Measurements from ENCODE around the gene FCHSD2.
A peak's percentile ranks its signal among the peaks of the same experiment; 100 is the strongest.

The FCHSD2 gene

DNA sequence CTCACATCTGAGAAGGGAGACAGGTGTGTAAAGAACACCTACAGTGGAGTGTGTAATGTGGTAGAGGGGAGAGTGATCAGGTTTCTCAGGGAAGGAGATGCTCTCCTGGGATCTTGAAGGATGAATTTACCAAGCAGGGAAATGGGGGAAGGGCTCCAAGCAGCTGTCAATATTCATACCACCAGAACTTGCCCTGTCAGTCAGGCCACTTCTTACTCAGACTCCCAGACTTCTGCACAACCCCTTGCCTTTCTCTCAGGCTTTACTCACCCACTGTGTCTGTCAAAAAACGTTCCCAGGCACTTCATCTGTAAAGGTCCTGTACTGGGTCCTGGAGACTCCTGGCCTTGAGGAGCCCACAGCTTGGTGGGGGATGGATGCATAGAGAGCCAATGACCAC lies 14.0 kb upstream of the FCHSD2 start:
- H3K36me3 ChIP-seq (ENCODE audit: control insufficient read depth, insufficient read depth, low read length) = no peaks in the 10 kb centered on the region
- H3K4me3 ChIP-seq (ENCODE audit: low read length) = no peak overlapping the region
- no peaks in the 10 kb centered on the region for H3K27me3 ChIP-seq (ENCODE audit: control insufficient read depth, insufficient read depth, low read length)
- no peaks in the 10 kb centered on the region for H3K4me1 ChIP-seq (ENCODE audit: control insufficient read depth, insufficient read depth, low read length)
- no peak overlapping the region for H3K9ac ChIP-seq (ENCODE audit: low read length)
- no peaks in the 10 kb centered on the region for H3K9me3 ChIP-seq (ENCODE audit: control insufficient read depth, low read length)

DNA sequence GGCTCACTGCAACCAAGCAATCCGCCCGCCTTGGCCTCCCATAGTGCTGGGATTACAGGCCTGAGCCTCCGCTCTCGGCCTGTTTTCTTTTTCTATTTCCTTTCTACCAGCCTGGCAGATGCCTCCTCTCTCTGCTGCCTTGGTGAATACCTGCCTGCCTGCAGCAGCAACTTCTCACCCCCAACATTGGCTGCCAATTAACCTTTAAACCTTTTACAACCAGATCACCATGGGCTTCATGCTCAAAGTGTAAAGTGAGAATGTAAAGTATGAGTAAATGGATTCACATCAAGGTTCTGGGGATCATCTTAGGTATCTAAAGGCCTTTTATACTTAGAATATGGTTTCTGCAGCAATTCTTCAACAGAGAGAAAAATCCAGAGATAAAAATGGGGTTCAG lies 13.0 kb upstream of the FCHSD2 start:
- no peak overlapping the region for H3K9ac ChIP-seq (ENCODE audit: low read length)
- H3K27me3 ChIP-seq (ENCODE audit: control insufficient read depth, insufficient read depth, low read length) = no peaks in the 10 kb centered on the region
- no peaks in the 10 kb centered on the region for H3K36me3 ChIP-seq (ENCODE audit: control insufficient read depth, insufficient read depth, low read length)
- no peak overlapping the region for H3K4me3 ChIP-seq (ENCODE audit: low read length)
- H3K4me1 ChIP-seq (ENCODE audit: control insufficient read depth, insufficient read depth, low read length) = no peaks in the 10 kb centered on the region
- no peaks in the 10 kb centered on the region for H3K9me3 ChIP-seq (ENCODE audit: control insufficient read depth, low read length)

DNA sequence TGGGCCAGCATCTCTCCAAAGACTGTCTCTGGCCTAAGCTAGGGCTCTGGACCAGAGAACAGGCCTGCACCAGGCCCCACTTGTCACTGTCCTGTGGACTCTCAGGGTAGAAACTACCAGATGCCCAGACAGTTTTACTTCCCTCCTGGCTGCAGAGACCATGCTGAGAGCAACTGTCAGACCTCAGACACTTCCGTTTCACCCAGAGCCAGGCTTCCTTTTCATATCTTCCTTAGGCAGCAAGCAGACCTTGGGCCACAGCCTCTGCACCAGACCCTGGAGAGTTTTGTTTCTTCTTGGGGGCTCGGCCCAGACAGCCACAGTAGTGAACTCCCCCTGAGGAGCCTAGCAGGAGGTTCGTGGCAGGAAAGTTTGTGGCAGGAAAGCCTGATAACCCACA lies 12.1 kb upstream of the FCHSD2 start:
- H3K9me3 ChIP-seq (ENCODE audit: control insufficient read depth, low read length) = no peaks in the 10 kb centered on the region
- H3K9ac ChIP-seq (ENCODE audit: low read length) = no peak overlapping the region
- no peaks in the 10 kb centered on the region for H3K4me1 ChIP-seq (ENCODE audit: control insufficient read depth, insufficient read depth, low read length)
- no peak overlapping the region for H3K4me3 ChIP-seq (ENCODE audit: low read length)
- no peaks in the 10 kb centered on the region for H3K27me3 ChIP-seq (ENCODE audit: control insufficient read depth, insufficient read depth, low read length)
- H3K36me3 ChIP-seq (ENCODE audit: control insufficient read depth, insufficient read depth, low read length) = no peaks in the 10 kb centered on the region

DNA sequence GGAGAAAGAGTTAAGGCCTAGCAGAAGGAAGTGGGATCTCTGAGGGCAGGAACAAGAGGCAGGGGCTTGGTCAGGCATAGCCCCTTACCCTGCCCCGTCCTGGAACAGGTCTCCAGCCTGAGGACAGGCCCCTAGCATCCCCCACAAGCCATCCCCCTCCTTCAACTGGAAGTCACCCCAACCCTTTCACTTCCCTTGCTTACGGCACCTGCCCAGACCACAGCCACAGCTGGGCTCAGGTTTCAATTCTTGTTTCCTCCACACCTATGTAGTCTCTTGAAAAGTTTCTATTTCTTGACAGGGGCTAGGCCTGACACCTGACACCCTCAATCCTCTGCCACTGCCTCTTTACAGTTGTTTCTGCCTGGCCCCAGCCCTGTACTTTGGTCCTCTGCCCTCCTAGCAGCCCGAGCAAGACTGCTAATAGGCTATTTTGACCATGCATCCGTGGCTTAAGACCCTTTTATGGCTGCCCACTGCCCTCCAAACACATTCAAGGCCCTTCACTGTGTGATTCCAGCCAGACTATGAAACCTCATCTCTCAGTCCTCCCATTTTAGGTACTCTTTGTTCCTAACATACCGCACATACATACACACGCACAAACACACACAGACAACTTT lies 10.9 kb upstream of the FCHSD2 start:
- Histone ChIP-seq H3K4me1 (ENCODE audit: control insufficient read depth, insufficient read depth, low read length) (peaks cover 2% of the 10 kb centered on the region), H3K4me3 (ENCODE audit: low read length) (no peak overlapping the region), H3K9ac (ENCODE audit: low read length) (no peak overlapping the region), H3K9me3 (ENCODE audit: control insufficient read depth, low read length) (no peaks in the 10 kb centered on the region), H3K36me3 (ENCODE audit: control insufficient read depth, insufficient read depth, low read length) (no peaks in the 10 kb centered on the region), H3K27me3 (ENCODE audit: control insufficient read depth, insufficient read depth, low read length) (no peaks in the 10 kb centered on the region)

DNA sequence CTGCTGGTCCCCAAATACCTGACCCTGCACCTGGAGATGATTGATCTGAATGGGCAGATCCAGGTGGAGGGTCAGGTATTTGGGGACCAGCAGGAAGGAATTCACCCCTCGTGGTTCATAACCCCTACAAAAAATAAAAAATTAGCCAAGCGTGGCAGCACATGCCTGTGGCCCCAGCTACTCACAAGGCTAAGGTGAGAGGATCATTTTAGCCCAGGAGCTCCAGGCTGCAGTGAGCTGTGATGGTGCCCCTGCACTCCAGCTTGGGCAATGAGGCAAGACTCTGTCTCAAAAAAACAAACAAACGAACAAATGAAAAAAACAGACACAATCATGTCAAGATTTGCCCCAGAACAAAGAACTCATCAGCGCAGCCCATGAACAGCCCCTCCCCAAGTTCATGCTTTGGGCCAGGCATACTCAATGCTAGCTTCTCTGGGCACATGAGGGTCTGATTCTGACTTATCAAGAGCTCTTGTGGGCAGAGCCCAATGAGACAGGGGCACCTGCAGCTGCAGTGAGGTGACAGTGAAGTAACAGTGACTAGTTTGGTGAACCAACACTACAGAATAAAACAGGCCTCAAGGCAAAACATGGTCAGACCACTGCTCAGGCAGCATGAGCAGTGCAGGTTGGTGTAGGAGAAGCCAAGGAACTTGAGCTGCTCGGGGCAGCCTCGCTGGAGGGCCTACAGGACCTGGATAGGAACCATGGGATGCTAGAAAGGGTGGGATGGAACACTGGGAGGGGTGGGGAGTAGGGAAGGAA lies 10.2 kb upstream of the FCHSD2 start:
- Histone ChIP-seq H3K9ac (ENCODE audit: low read length) (no peak overlapping the region), H3K27me3 (ENCODE audit: control insufficient read depth, insufficient read depth, low read length) (no peaks in the 10 kb centered on the region), H3K9me3 (ENCODE audit: control insufficient read depth, low read length) (no peaks in the 10 kb centered on the region), H3K36me3 (ENCODE audit: control insufficient read depth, insufficient read depth, low read length) (no peaks in the 10 kb centered on the region), H3K4me3 (ENCODE audit: low read length) (no peak overlapping the region), H3K4me1 (ENCODE audit: control insufficient read depth, insufficient read depth, low read length) (peaks cover 7% of the 10 kb centered on the region)

DNA sequence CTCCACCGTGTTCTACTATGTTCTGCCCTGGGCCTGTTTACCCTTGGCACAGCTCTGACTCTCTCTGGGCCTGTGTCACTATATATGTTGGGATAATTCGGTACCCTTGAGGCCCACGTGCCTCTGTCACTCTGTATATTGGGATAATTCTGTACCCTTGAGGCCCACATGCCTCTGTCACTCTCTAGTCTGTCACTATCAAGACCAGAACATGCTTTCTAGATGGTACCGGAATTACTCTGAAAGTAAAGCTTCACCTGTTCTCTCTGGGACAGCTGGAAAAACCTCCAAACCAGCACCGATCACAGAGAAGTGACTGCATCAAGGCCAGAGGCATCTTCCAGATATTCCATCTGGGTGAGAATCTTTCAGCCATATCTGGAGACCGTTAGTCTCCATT lies 9.3 kb upstream of the FCHSD2 start:
- H3K36me3 ChIP-seq (ENCODE audit: control insufficient read depth, insufficient read depth, low read length) = no peaks in the 10 kb centered on the region
- no peak overlapping the region for H3K4me3 ChIP-seq (ENCODE audit: low read length)

DNA sequence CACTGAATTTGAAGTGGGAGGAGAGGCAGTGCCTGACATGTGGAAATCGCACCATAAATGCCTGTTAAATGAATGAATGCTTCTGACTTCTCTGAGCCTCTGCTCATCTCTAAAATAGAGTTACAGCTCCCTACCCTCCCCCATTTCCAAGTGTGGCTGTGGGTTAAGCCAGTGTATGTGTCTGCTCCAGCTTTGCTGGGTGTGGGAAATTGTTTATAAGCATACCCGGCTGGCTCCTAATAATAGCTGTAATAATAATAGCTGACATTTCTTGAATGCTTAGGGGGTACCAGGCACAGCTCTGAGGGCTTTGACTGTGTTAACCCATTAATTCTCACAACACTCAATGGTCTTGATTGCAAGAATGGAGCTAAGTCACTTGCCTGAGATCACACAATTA lies 7.0 kb upstream of the FCHSD2 start:
- H3K9me3 ChIP-seq (ENCODE audit: control insufficient read depth, low read length) = no peaks in the 10 kb centered on the region
- no peak overlapping the region for H3K4me3 ChIP-seq (ENCODE audit: low read length)
- H3K36me3 ChIP-seq (ENCODE audit: control insufficient read depth, insufficient read depth, low read length) = no peaks in the 10 kb centered on the region
- H3K9ac ChIP-seq (ENCODE audit: low read length) = no peak overlapping the region
- H3K27me3 ChIP-seq (ENCODE audit: control insufficient read depth, insufficient read depth, low read length) = no peaks in the 10 kb centered on the region
- peaks cover 7% of the 10 kb centered on the region for H3K4me1 ChIP-seq (ENCODE audit: control insufficient read depth, insufficient read depth, low read length)

More for the DNA sequence above, 9.3 kb upstream of the FCHSD2 start:
- H3K4me1 ChIP-seq (ENCODE audit: control insufficient read depth, insufficient read depth, low read length) = peaks cover 7% of the 10 kb centered on the region
- no peaks in the 10 kb centered on the region for H3K27me3 ChIP-seq (ENCODE audit: control insufficient read depth, insufficient read depth, low read length)
- H3K9me3 ChIP-seq (ENCODE audit: control insufficient read depth, low read length) = no peaks in the 10 kb centered on the region
- H3K9ac ChIP-seq (ENCODE audit: low read length) = no peak overlapping the region

DNA sequence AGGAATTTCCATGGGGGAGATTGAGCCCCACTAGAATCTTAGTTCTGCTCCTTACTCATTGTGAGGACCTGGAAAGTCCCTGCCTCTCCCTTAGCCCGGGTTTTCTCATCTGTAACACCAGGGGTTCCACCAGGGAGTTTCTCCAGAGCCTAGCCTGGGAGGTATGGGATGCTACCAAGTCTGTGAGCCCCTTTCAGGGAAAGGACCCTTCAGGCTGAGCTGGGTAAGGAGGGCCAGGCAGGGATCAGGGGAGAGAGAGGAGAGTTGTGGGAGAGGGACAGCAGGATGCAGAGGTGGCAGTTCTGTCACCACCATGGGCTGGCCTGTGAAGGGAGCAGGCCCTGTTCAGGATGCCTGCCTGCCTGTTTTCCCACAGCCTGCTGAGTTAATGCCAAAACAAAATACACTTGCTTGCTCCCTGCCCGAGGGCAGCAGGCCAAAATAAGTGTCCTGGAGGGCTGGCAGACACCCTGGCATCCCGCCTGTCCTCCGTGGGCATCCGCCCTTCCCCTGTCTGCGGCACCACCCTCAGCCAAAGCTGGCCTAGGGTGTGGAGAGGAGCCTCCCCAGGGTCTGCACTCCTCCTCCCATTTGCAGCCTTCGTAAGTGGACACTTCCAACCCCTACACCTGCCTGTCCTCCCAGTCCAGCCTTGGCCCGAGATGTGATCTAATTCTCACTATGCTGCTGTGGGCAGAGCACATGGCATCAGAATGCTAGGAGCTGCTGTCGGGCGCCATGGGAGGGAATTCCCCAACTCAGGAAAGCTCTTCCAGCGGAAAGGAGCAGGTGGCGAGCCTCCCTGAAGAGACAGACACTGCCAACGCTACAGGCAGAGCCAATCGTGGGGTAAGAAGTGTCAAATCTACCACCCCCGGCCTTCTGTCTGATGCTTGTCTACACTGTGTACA lies 5.9 kb upstream of the FCHSD2 start:
- no peaks in the 10 kb centered on the region for H3K9me3 ChIP-seq (ENCODE audit: control insufficient read depth, low read length)
- no peaks in the 10 kb centered on the region for H3K27me3 ChIP-seq (ENCODE audit: control insufficient read depth, insufficient read depth, low read length)
- H3K36me3 ChIP-seq (ENCODE audit: control insufficient read depth, insufficient read depth, low read length) = no peaks in the 10 kb centered on the region
- H3K9ac ChIP-seq (ENCODE audit: low read length) = no peak overlapping the region
- peaks cover 16% of the 10 kb centered on the region for H3K4me1 ChIP-seq (ENCODE audit: control insufficient read depth, insufficient read depth, low read length)
- no peak overlapping the region for H3K4me3 ChIP-seq (ENCODE audit: low read length)

DNA sequence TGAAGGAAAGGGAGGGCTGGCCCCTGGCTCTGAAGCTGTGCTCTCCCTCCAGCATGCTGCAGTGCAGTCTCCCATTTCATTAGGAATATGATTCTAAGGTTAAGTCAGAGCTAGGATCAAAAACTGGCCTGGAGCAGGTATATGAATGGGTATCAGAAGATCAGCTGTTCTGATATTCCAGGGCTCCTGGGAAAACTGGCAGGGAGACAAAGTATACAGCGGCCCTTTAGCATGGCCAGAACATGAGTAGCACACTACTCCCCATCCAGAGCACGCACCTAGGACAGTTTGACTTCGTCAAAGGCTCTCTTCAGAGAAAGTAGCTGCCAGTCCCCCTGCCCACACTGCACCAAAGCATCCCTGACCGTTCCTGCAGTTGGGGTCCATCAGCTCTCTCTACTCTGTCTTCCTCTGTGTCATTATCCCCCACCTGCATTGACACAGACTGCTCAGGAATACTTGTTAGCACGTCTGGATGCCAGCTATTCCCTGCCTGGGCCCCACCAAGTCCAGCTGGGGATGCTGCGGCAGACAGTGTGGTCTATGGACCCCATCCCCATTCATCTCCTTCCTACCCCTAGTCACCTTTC lies 4.0 kb upstream of the FCHSD2 start:
- Histone ChIP-seq H3K36me3 (ENCODE audit: control insufficient read depth, insufficient read depth, low read length) (no peaks in the 10 kb centered on the region), H3K9me3 (ENCODE audit: control insufficient read depth, low read length) (no peaks in the 10 kb centered on the region), H3K4me3 (ENCODE audit: low read length) (no peak overlapping the region), H3K4me1 (ENCODE audit: control insufficient read depth, insufficient read depth, low read length) (peaks cover 20% of the 10 kb centered on the region), H3K9ac (ENCODE audit: low read length) (no peak overlapping the region), H3K27me3 (ENCODE audit: control insufficient read depth, insufficient read depth, low read length) (no peaks in the 10 kb centered on the region)

DNA sequence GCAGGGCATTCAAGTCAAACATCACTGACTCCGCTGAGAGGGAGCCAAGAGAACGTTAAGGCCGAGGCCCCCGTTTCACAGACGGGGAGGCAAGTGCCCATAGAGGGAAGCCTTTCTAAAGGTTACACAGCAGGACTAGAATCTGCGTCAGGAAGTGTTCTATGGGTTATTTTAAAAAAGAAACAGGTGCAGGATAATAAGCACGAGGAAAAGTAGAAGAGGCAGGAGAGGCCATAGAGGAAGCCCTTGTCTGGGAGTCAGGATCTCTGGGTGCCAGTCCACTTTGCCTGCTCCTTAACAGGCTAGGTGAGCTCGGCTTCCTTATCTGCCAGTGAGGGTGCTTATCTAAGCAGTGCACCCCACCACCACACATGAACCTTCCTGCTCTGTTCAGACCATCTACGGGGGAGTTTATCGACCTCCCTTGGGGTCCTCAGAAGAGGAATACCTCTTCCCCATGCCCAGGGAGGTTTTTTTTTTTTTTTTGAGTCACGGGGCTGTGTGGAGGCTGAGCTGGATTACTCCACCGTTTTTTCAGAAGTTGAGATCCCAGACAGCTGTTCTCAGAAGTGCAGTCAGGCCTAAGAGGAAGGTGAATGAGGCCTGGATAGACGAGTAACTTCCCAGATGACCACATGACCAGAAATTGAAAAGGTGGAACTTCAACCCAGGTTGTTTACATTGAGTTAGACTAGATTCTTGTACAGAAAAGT lies 1.2 kb upstream of the FCHSD2 start:
- Histone ChIP-seq H3K27me3 (ENCODE audit: control insufficient read depth, insufficient read depth, low read length) (no peaks in the 10 kb centered on the region), H3K4me3 (ENCODE audit: low read length) (peak overlapping the region; percentile 39), H3K9me3 (ENCODE audit: control insufficient read depth, low read length) (no peaks in the 10 kb centered on the region), H3K9ac (ENCODE audit: low read length) (peak overlapping the region; percentile 66), H3K4me1 (ENCODE audit: control insufficient read depth, insufficient read depth, low read length) (peaks cover 31% of the 10 kb centered on the region), H3K36me3 (ENCODE audit: control insufficient read depth, insufficient read depth, low read length) (no peaks in the 10 kb centered on the region)

DNA sequence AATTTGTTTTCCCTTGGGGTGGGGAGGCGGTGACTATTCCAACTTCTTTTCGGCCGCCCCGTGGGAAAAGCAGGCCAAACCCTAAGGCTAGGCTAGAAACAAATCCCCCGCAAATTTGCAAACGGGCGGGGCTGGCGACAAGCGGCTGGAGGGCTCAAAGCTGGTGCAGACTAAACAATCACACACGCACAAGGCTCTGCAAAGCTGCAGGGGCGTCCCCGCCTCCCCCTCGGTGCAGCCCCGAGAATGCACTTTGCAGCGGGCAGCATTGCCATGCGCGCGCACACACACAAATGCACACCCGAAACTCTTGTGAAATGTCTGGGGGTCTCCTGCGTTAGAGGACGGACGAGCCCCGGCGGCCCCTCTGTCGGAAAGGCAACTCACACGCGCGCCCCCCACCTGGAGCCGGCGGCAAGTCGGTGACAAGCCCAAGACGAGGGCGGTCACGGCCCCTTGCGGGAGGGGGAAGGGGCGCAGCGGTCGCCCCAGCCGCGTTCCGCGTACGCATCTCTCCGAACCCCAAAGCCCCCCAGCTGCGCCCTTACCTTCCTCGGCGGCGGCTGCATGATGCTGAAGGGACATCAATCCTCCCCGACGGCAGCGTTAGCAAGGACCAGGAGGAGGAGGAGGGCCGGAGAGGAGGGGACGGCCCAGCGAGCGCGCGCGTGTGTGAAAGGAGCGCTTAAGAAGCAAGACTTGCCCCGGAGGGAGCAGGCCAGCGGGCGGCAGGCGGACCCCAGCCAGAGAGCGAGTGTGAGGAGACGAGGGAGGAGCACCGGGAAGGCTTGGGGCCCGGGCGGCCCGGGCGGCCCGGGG lies 600 bp downstream of the FCHSD2 start:
- no peaks in the 10 kb centered on the region for H3K9me3 ChIP-seq (ENCODE audit: control insufficient read depth, low read length)
- H3K36me3 ChIP-seq (ENCODE audit: control insufficient read depth, insufficient read depth, low read length) = no peaks in the 10 kb centered on the region
- peak overlapping the region; percentile 64 for H3K9ac ChIP-seq (ENCODE audit: low read length)
- H3K4me3 ChIP-seq (ENCODE audit: low read length) = peak overlapping the region; percentile 77
- H3K4me1 ChIP-seq (ENCODE audit: control insufficient read depth, insufficient read depth, low read length) = peaks cover 29% of the 10 kb centered on the region
- no peaks in the 10 kb centered on the region for H3K27me3 ChIP-seq (ENCODE audit: control insufficient read depth, insufficient read depth, low read length)
